SKM-1 treated with dmso at 0.1 percent for 144 hours (cell line): ENCODE measurements around the gene MYLK.
A peak's percentile ranks its signal among the peaks of the same experiment; 100 is the strongest.
"Not testable (repeated sequence)": the region's sequence is repeated elsewhere in the genome, so short reads cannot be mapped to it uniquely, and the experiment has no call there.

Source experiments
- DNase-seq: peaks from one replicate; lab custom pipeline; 2025; ENCODE audit not compliant: unreplicated experiment; lab: John Stamatoyannopoulos, UW

MYLK gene

GRCh38 chr3:123628996-123629746, 255.0 kb downstream of the MYLK start:
- DNase-seq, result no peak

- no peak for DNase-seq
Observed at GRCh38 chr3:123627673-123628670, 256.2 kb downstream of the MYLK start.

GRCh38 chr3:123626881-123627280, 257.3 kb downstream of the MYLK start:
- DNase-seq, result no peak

- DNase-seq, result no peak
Observed at GRCh38 chr3:123624302-123624701, 259.8 kb downstream of the MYLK start.

GRCh38 chr3:123623346-123623880, 260.7 kb downstream of the MYLK start:
- DNase-seq, result no peak

- DNase-seq, result no peak
Observed at GRCh38 chr3:123622766-123623165, 261.4 kb downstream of the MYLK start.

- DNase-seq, result no peak
Observed at GRCh38 chr3:123621850-123622189, 262.3 kb downstream of the MYLK start.

GRCh38 chr3:123621186-123621849, 262.8 kb downstream of the MYLK start:
- DNase-seq, result no peak

- no peak for DNase-seq
Observed at GRCh38 chr3:123620343-123620742, 263.8 kb downstream of the MYLK start.

GRCh38 chr3:123618768-123619484, 265.2 kb downstream of the MYLK start:
- DNase-seq, result peak; percentile 86

- DNase-seq, result peak; percentile 56
Observed at GRCh38 chr3:123618076-123618708, 265.9 kb downstream of the MYLK start.

GRCh38 chr3:123616593-123616992, 267.5 kb downstream of the MYLK start:
- no peak for DNase-seq

- DNase-seq, result no peak
Observed at GRCh38 chr3:123613543-123613942, 270.6 kb downstream of the MYLK start.

GRCh38 chr3:123611674-123612073, 272.5 kb downstream of the MYLK start:
- DNase-seq, result not testable (repeated sequence)

- DNase-seq, result no peak
Observed at GRCh38 chr3:123611082-123611481, 273.1 kb downstream of the MYLK start.

GRCh38 chr3:123610331-123610730, 273.8 kb downstream of the MYLK start:
- DNase-seq, result no peak

GRCh38 chr3:123609063-123609462, 275.1 kb downstream of the MYLK start:
- no peak for DNase-seq

GRCh38 chr3:123608263-123608937, 275.7 kb downstream of the MYLK start:
- no peak for DNase-seq

- no peak for DNase-seq
Observed at GRCh38 chr3:123606527-123606926, 277.6 kb downstream of the MYLK start.
